Gastroesophageal sphincter (tissue), 3 donors: ENCODE data around the gene CD4.

Source experiments
- CTCF ChIP-seq, 4 experiments: fragments of 200-600 bp in 2 of 4; fragments of 450-650 bp in 2 of 4; sonication (generic) in 1 of 4; IDR thresholded peaks; one replicate each; pipeline ENCODE4 v1.5.1; 2017 to 2019; ENCODE audit warnings: antibody characterized with exemption in 4 of 4, mild to moderate bottlenecking in 2 of 4, moderate library complexity in 2 of 4
- EP300 ChIP-seq: sonication (generic); formaldehyde crosslinking; IDR thresholded peaks from one replicate; pipeline ENCODE4 v1.6.1; 2017; ENCODE audit warnings: antibody characterized with exemption, mild to moderate bottlenecking
- POLR2AphosphoS5 ChIP-seq: sonication (generic); formaldehyde crosslinking; IDR thresholded peaks from one replicate; pipeline ENCODE4 v1.6.1; 2017; ENCODE audit warnings: antibody characterized with exemption

- no peak for TF ChIP-seq CTCF (IDR thresholded peaks at IDR 0.05)
- no peak for TF ChIP-seq EP300
- no peak for TF ChIP-seq POLR2AphosphoS5
Measured at GRCh38 chr12:6791931-6792520, 2.7 kb downstream of the CD4 start.
